Measurements from ENCODE around the gene ZDHHC1. TPM values are rescaled to one million over a fixed set of nuclear protein-coding genes. Genes with fewer than 3 reads are reported as not detected.
"Not testable (repeated sequence)": the region's sequence is repeated elsewhere in the genome, so short reads cannot be mapped to it uniquely, and the experiment has no call there.

The ZDHHC1 gene
- total RNA-seq, 1 donor from 2014 or later, result 3.4 TPM

- intact Hi-C loops (cut with DNase I), result loop anchor here (10.0 kb wide), 1 partner anchor 125 kb away; no protein-coding TSS in a partner anchor
- peak; percentile 4 for ATAC-seq (ENCODE audit: poor library complexity)
- DNase-seq, result peak; percentile 72
Measured at GRCh38 chr16:67389911-67390815, 26.1 kb downstream of the ZDHHC1 start.

- intact Hi-C loops (cut with DNase I), result no loop called here
- ATAC-seq (ENCODE audit: poor library complexity) (no peak), DNase-seq (no peak)
Measured at GRCh38 chr16:67388591-67388990, 27.7 kb downstream of the ZDHHC1 start.

- intact Hi-C loops (cut with DNase I), result no loop called here
- no peak for DNase-seq
- no peak for ATAC-seq (ENCODE audit: poor library complexity)
Measured at GRCh38 chr16:67388191-67388590, 28.1 kb downstream of the ZDHHC1 start.

- ATAC-seq (ENCODE audit: poor library complexity), result no peak
- DNase-seq, result no peak
- intact Hi-C loops (cut with DNase I), result no loop called here
Measured at GRCh38 chr16:67387479-67388079, 28.7 kb downstream of the ZDHHC1 start.

GRCh38 chr16:67386861-67387455 lies 29.3 kb downstream of the ZDHHC1 start:
- ATAC-seq (ENCODE audit: poor library complexity) (no peak), DNase-seq (no peak)
- intact Hi-C loops (cut with DNase I), result no loop called here

- ATAC-seq (ENCODE audit: poor library complexity) (no peak), DNase-seq (no peak)
- intact Hi-C loops (cut with DNase I), result no loop called here
Measured at GRCh38 chr16:67384778-67385510, 31.3 kb downstream of the ZDHHC1 start.

GRCh38 chr16:67383284-67383683 lies 33.0 kb downstream of the ZDHHC1 start:
- no peak for ATAC-seq (ENCODE audit: poor library complexity)
- intact Hi-C loops (cut with DNase I), result no loop called here
- DNase-seq, result no peak

GRCh38 chr16:67378642-67379041 lies 37.6 kb downstream of the ZDHHC1 start:
- ATAC-seq (ENCODE audit: poor library complexity) (no peak), DNase-seq (no peak)
- intact Hi-C loops (cut with DNase I), result no loop called here

GRCh38 chr16:67376012-67376411 lies 40.3 kb downstream of the ZDHHC1 start:
- intact Hi-C loops (cut with DNase I); DNase-seq; ATAC-seq (ENCODE audit: poor library complexity): not testable (repeated sequence)

- intact Hi-C loops (cut with DNase I), result no loop called here
- ATAC-seq (ENCODE audit: poor library complexity) (peak; percentile 31), DNase-seq (no peak)
Measured at GRCh38 chr16:67372664-67373063, 43.6 kb downstream of the ZDHHC1 start.

GRCh38 chr16:67370661-67371060 lies 45.6 kb downstream of the ZDHHC1 start:
- no peak for DNase-seq
- ATAC-seq (ENCODE audit: poor library complexity), result no peak
- intact Hi-C loops (cut with DNase I), result no loop called here

- DNase-seq (no peak), ATAC-seq (ENCODE audit: poor library complexity) (no peak)
- intact Hi-C loops (cut with DNase I), result no loop called here
Measured at GRCh38 chr16:67364600-67365235, 51.6 kb downstream of the ZDHHC1 start.

- DNase-seq (no peak), ATAC-seq (ENCODE audit: poor library complexity) (no peak)
- intact Hi-C loops (cut with DNase I), result no loop called here
Measured at GRCh38 chr16:67361038-67361437, 55.2 kb downstream of the ZDHHC1 start.

GRCh38 chr16:67359540-67360269 lies 56.6 kb downstream of the ZDHHC1 start:
- intact Hi-C loops (cut with DNase I); DNase-seq: not testable (repeated sequence)

GRCh38 chr16:67357561-67357960 lies 58.7 kb downstream of the ZDHHC1 start:
- intact Hi-C loops (cut with DNase I), result no loop called here

More at GRCh38 chr16:67359540-67360269, 56.6 kb downstream of the ZDHHC1 start:
- ATAC-seq (ENCODE audit: poor library complexity), result not testable (repeated sequence)

GRCh38 chr16:67356396-67356795 lies 59.9 kb downstream of the ZDHHC1 start:
- DNase-seq (no peak), ATAC-seq (ENCODE audit: poor library complexity) (no peak)
- intact Hi-C loops (cut with DNase I), result no loop called here

More at GRCh38 chr16:67357561-67357960, 58.7 kb downstream of the ZDHHC1 start:
- ATAC-seq (ENCODE audit: poor library complexity) (no peak), DNase-seq (no peak)

- intact Hi-C loops (cut with DNase I); DNase-seq; ATAC-seq (ENCODE audit: poor library complexity): not testable (repeated sequence)
Measured at GRCh38 chr16:67352463-67352862, 63.8 kb downstream of the ZDHHC1 start.

- DNase-seq (no peak), ATAC-seq (ENCODE audit: poor library complexity) (no peak)
- intact Hi-C loops (cut with DNase I), result no loop called here
Measured at GRCh38 chr16:67350324-67350723, 66.0 kb downstream of the ZDHHC1 start.
